GM23338 (cell line): Measurements from ENCODE around the gene MATN1. TPM values are rescaled to one million over a fixed set of nuclear protein-coding genes. Genes with fewer than 3 reads are reported as not detected.

Experiments
- ATAC-seq: fragments of 200-7000 bp; cut with Tn5 transposase; 3 replicates; pipeline ENCODE4 v1.9.1; 2020
- DNase-seq: peaks from one replicate; pipeline ENCODE4 v3.0.0-alpha.2; 2015; ENCODE audit warnings: low spot score
- H2AFZ ChIP-seq: fragments of 200-600 bp; sonication (generic); 2 replicates; pipeline ENCODE4 v1.8.0; 2016; ENCODE audit warnings: antibody characterized with exemption, mild to moderate bottlenecking, moderate library complexity
- H3F3A ChIP-seq: fragments of 200-600 bp; sonication (generic); replicated peaks from 2 replicates; pipeline ENCODE4 v1.8.0; 2017; ENCODE audit warnings: antibody characterized with exemption, mixed run types, low read depth
- H3K27ac ChIP-seq: fragments of 200-600 bp; sonication (generic); 2 replicates; pipeline ENCODE4 v1.6.1; 2016; ENCODE audit warnings: low read depth
- H3K27me3 ChIP-seq: fragments of 200-600 bp; sonication (generic); 2 replicates; pipeline ENCODE4 v1.8.0; 2016; ENCODE audit warnings: mild to moderate bottlenecking, mixed run types, moderate library complexity; ENCODE audit not compliant: insufficient read depth
- H3K36me3 ChIP-seq: fragments of 200-600 bp; sonication (generic); 2 replicates; pipeline ENCODE4 v1.8.0; 2016; ENCODE audit warnings: mild to moderate bottlenecking; ENCODE audit not compliant: insufficient read depth
- H3K4me1 ChIP-seq: fragments of 200-600 bp; sonication (generic); 2 replicates; pipeline ENCODE4 v1.8.0; 2016; ENCODE audit warnings: mild to moderate bottlenecking, moderate library complexity; ENCODE audit not compliant: insufficient read depth
- H3K4me2 ChIP-seq: fragments of 200-600 bp; sonication (generic); 2 replicates; pipeline ENCODE4 v1.7.1; 2017; ENCODE audit warnings: mixed run types
- H3K4me3 ChIP-seq: fragments of 200-600 bp; sonication (generic); 2 replicates; pipeline ENCODE4 v1.6.1; 2016; ENCODE audit warnings: mixed run types
- H3K79me2 ChIP-seq: fragments of 200-600 bp; sonication (generic); replicated peaks from 2 replicates; pipeline ENCODE4 v1.8.0; 2017; ENCODE audit warnings: mild to moderate bottlenecking; ENCODE audit not compliant: insufficient read depth
- H3K9me2 ChIP-seq: fragments of 200-600 bp; sonication (generic); 2 replicates; pipeline ENCODE4 v1.8.0; 2017; ENCODE audit not compliant: insufficient read depth
- H4K20me1 ChIP-seq: fragments of 200-600 bp; sonication (generic); replicated peaks from 2 replicates; pipeline ENCODE4 v1.8.0; 2017; ENCODE audit warnings: mild to moderate bottlenecking; ENCODE audit not compliant: insufficient read depth
- H3K27ac Mint-ChIP-seq: 2 replicates; pipeline ENCODE4 v1.8.0; 2020; ENCODE audit warnings: inconsistent platforms, mild to moderate bottlenecking, moderate library complexity, mixed read lengths
- H3K27me3 Mint-ChIP-seq: 3 replicates; pipeline ENCODE4 v1.8.0; 2022; ENCODE audit warnings: low read depth, mild to moderate bottlenecking, moderate library complexity, mixed read lengths, inconsistent platforms; ENCODE audit not compliant: insufficient read depth, poor library complexity
- H3K36me3 Mint-ChIP-seq: 3 replicates; pipeline ENCODE4 v1.8.0; 2021; ENCODE audit warnings: low read depth, mild to moderate bottlenecking, inconsistent platforms, moderate library complexity, mixed read lengths
- H3K4me1 Mint-ChIP-seq: 3 replicates; pipeline ENCODE4 v1.8.0; 2020; ENCODE audit warnings: mild to moderate bottlenecking, inconsistent platforms, mixed read lengths
- H3K4me3 Mint-ChIP-seq: 3 replicates; pipeline ENCODE4 v1.8.0; 2021; ENCODE audit warnings: moderate library complexity, mild to moderate bottlenecking, inconsistent platforms, mixed read lengths
- H3K9me3 Mint-ChIP-seq: 3 replicates; pipeline ENCODE4 v1.8.0; 2020; ENCODE audit warnings: moderate library complexity, mild to moderate bottlenecking, inconsistent platforms, mixed read lengths
- EZH2phosphoT487 ChIP-seq: fragments of 200-600 bp; sonication (generic); IDR thresholded peaks from one replicate; pipeline ENCODE4 v1.8.1; 2018; ENCODE audit warnings: antibody characterized with exemption; ENCODE audit not compliant: unreplicated experiment
- JUNB ChIP-seq: IDR thresholded peaks from one replicate; pipeline ENCODE4 v1.6.1; 2016; ENCODE audit warnings: antibody characterized with exemption; ENCODE audit not compliant: unreplicated experiment
- POLR2AphosphoS5 ChIP-seq: IDR thresholded peaks from 2 replicates; pipeline ENCODE4 v1.6.1; 2016; ENCODE audit warnings: antibody characterized with exemption, low read depth
- STAT1 ChIP-seq: IDR thresholded peaks from one replicate; pipeline ENCODE4 v1.6.1; 2016; ENCODE audit warnings: antibody characterized with exemption; ENCODE audit not compliant: unreplicated experiment
- ZNF114 ChIP-seq: fragments of 250-450 bp; sonication (Bioruptor Pico); IDR thresholded peaks from 2 replicates; pipeline ENCODE4 v1.5.0; 2020; ENCODE audit warnings: mild to moderate bottlenecking, moderate library complexity
- polyA plus RNA-seq: library from polyadenylated mRNA; unstranded; fragments of >200 nt; fragmentation: Nextera tagmentation; extraction: Ambion mirVana; gene quantifications from 2 replicates; pipeline ENCODE4 v1.2.1, GENCODE V29; 2016
- total RNA-seq: library from RNA; depleted of rRNA; stranded (reverse); fragments of >200 nt; shearing (Covaris generic); gene quantifications from 2 replicates; pipeline ENCODE4 v1.2.3, GENCODE V29; 2014
- TF ChIP-seq, protein P1 (sequence below): fragments of 250-450 bp; sonication (Bioruptor Pico); IDR thresholded peaks from 2 replicates; pipeline ENCODE4 v1.5.0; 2020; ENCODE audit warnings: mild to moderate bottlenecking, moderate library complexity

The MATN1 gene
- total and polyA plus RNA-seq, 2 experiments from 2014 or later, result 0.08 to 0.31 TPM

GRCh38 chr1:30686236-30686935 is 37.0 kb downstream of the MATN1 start (continued):
- TF ChIP-seq, protein P1, sequence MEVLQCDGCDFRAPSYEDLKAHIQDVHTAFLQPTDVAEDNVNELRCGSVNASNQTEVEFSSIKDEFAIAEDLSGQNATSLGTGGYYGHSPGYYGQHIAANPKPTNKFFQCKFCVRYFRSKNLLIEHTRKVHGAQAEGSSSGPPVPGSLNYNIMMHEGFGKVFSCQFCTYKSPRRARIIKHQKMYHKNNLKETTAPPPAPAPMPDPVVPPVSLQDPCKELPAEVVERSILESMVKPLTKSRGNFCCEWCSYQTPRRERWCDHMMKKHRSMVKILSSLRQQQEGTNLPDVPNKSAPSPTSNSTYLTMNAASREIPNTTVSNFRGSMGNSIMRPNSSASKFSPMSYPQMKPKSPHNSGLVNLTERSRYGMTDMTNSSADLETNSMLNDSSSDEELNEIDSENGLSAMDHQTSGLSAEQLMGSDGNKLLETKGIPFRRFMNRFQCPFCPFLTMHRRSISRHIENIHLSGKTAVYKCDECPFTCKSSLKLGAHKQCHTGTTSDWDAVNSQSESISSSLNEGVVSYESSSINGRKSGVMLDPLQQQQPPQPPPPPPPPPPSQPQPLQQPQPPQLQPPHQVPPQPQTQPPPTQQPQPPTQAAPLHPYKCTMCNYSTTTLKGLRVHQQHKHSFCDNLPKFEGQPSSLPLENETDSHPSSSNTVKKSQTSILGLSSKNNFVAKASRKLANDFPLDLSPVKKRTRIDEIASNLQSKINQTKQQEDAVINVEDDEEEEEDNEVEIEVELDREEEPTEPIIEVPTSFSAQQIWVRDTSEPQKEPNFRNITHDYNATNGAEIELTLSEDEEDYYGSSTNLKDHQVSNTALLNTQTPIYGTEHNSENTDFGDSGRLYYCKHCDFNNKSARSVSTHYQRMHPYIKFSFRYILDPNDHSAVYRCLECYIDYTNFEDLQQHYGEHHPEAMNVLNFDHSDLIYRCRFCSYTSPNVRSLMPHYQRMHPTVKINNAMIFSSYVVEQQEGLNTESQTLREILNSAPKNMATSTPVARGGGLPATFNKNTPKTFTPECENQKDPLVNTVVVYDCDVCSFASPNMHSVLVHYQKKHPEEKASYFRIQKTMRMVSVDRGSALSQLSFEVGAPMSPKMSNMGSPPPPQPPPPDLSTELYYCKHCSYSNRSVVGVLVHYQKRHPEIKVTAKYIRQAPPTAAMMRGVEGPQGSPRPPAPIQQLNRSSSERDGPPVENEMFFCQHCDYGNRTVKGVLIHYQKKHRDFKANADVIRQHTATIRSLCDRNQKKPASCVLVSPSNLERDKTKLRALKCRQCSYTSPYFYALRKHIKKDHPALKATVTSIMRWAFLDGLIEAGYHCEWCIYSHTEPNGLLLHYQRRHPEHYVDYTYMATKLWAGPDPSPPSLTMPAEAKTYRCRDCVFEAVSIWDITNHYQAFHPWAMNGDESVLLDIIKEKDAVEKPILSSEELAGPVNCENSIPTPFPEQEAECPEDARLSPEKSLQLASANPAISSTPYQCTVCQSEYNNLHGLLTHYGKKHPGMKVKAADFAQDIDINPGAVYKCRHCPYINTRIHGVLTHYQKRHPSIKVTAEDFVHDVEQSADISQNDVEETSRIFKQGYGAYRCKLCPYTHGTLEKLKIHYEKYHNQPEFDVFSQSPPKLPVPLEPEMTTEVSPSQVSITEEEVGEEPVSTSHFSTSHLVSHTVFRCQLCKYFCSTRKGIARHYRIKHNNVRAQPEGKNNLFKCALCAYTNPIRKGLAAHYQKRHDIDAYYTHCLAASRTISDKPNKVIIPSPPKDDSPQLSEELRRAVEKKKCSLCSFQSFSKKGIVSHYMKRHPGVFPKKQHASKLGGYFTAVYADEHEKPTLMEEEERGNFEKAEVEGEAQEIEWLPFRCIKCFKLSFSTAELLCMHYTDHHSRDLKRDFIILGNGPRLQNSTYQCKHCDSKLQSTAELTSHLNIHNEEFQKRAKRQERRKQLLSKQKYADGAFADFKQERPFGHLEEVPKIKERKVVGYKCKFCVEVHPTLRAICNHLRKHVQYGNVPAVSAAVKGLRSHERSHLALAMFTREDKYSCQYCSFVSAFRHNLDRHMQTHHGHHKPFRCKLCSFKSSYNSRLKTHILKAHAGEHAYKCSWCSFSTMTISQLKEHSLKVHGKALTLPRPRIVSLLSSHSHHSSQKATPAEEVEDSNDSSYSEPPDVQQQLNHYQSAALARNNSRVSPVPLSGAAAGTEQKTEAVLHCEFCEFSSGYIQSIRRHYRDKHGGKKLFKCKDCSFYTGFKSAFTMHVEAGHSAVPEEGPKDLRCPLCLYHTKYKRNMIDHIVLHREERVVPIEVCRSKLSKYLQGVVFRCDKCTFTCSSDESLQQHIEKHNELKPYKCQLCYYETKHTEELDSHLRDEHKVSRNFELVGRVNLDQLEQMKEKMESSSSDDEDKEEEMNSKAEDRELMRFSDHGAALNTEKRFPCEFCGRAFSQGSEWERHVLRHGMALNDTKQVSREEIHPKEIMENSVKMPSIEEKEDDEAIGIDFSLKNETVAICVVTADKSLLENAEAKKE, result no peak
- TF ChIP-seq STAT1 (no peak), EZH2phosphoT487 (no peak), JUNB (no peak)

DNA sequence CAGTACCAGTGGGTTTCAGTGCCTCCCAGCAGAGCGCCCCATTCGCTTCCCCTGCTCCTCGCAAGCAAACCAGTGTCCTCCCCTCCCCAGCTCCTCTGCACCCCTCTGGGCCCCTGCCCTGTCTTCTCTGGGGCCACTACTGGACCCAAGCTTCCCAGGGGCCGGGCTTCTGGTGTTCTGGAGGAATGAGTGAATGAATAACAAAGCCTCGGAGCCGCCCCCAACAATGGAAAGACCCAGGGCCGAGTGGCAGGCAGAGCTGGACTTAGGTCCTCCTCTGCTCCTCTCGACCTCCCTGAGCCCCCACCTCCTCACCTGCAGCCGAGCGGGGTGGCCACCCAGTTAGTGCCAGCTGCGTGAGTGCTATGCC is 37.6 kb downstream of the MATN1 start:
- no peaks in the 10 kb centered on the region for H3K36me3 Mint-ChIP-seq
- 0 out of 3 replicates have a peak, but pooled peaks cover 2% of the 10 kb centered on the region for H3K9me3 Mint-ChIP-seq
- H3K4me3 ChIP-seq, result peak overlapping the region; percentile 66
- H3K27ac ChIP-seq, result 0 out of 2 replicates have a peak overlapping the region, but pooled peaks have one; percentile 84
- ATAC-seq (no peak; the same call in 1 of the 3 replicates), DNase-seq (peak; percentile 71)
- peak overlapping the region; percentile 96 for H2AFZ ChIP-seq
- peaks cover 34% of the 10 kb centered on the region for H3K4me1 ChIP-seq
- H3K27me3 ChIP-seq, result peaks cover 5% of the 10 kb centered on the region; the same call in 1 of the 2 replicates
- H4K20me1 ChIP-seq, result no peaks in the 10 kb centered on the region
- peak overlapping the region; percentile 90 for H3K4me2 ChIP-seq
- no peak overlapping the region for H3K27ac Mint-ChIP-seq
- H3K9me2 ChIP-seq, result no peaks in the 10 kb centered on the region
- no peaks in the 10 kb centered on the region for H3K79me2 ChIP-seq
- H3K36me3 ChIP-seq, result no peaks in the 10 kb centered on the region
- peaks cover 35% of the 10 kb centered on the region for H3K4me1 Mint-ChIP-seq
- peak overlapping the region; percentile 75 for H3K4me3 Mint-ChIP-seq
- H3F3A ChIP-seq, result no peaks in the 10 kb centered on the region; the same call in 1 of the 2 replicates
- peaks cover 24% of the 10 kb centered on the region for H3K27me3 Mint-ChIP-seq
- TF ChIP-seq, protein P1, result no peak
- TF ChIP-seq ZNF114 (CRISPR knock-in tag), result no peak
- TF ChIP-seq EZH2phosphoT487, result no peak
- TF ChIP-seq STAT1, result no peak
- no peak for TF ChIP-seq POLR2AphosphoS5
